Activated gamma-delta T cell treated with Interleukin-2 at 50 U/mL for 16 hours (primary cell): ENCODE measurements around the gene MIEN1.
"Not testable (repeated sequence)": the region's sequence is repeated elsewhere in the genome, so short reads cannot be mapped to it uniquely, and the experiment has no call there.

Experiments
- DNase-seq: peaks from one replicate; pipeline ENCODE4 v3.0.0-alpha.2; 2020

Gene MIEN1

DNA sequence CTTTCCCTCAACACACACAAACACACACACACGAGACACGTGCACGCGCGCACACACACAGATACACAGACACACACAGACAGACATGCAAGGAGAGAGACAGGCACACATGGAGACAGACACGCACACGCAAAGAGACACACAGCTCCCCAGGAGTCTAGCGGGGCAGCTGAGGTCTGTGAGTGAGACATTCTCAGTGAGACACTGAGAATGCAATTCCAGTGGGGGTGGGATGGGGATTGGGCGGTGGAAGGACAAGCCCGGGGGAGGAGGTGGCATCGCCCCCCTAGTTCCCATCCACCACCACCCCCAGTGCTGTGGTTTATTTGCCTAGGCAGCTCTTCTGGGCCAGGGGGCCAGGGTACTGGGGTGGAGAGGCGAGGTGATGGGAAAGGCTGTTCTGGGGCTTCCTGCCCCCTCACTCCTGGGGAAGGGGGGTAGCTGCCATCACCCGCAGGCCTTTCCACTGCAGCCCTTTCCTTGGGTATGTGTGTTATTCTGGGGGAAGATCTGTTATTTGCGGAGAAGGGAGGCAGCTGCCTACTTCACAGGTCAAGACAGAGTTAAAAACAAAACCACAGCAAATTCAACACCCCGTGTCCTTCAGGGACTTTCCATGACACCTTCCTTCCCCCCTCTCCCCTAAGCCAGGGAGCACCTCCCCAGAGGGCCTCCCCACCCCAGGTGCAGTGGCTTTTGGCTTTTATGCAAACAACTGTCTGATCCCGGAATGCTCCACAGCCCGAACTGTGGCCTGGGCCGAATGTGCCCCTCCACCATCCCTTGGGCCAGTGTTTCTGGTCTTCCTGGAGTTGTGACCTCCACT lies 25.4 kb upstream of the MIEN1 start:
- peak; percentile 58 for DNase-seq

DNA sequence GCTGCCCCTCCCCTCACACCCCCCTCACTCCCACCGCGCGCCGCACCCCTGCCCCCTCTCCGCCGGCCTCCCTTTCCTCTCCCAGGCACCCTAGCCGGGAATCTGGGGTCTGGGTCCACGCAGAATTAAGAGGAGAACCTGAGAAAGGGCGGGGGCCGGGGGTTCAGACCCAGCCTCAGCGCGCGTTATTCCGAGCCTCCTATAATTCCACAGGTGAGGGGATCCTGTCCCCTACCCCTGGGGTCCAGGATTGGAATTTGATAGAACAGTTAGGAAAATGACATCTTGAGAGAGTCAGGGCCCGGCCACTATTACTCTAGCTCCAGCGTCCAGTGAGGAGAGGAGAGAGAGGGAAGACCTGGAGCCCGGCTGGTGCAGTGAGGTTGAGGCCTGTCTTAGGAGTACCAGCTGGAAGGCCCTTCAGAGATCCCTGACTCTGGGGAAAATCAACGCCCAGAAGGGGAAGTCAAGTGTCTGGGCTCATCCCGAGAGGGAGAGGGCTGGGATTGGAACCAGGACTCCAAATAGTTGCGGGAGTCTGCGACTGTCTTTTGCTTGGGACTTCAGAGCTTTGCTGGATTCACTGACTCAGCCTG lies 24.7 kb upstream of the MIEN1 start:
- DNase-seq = no peak

DNA sequence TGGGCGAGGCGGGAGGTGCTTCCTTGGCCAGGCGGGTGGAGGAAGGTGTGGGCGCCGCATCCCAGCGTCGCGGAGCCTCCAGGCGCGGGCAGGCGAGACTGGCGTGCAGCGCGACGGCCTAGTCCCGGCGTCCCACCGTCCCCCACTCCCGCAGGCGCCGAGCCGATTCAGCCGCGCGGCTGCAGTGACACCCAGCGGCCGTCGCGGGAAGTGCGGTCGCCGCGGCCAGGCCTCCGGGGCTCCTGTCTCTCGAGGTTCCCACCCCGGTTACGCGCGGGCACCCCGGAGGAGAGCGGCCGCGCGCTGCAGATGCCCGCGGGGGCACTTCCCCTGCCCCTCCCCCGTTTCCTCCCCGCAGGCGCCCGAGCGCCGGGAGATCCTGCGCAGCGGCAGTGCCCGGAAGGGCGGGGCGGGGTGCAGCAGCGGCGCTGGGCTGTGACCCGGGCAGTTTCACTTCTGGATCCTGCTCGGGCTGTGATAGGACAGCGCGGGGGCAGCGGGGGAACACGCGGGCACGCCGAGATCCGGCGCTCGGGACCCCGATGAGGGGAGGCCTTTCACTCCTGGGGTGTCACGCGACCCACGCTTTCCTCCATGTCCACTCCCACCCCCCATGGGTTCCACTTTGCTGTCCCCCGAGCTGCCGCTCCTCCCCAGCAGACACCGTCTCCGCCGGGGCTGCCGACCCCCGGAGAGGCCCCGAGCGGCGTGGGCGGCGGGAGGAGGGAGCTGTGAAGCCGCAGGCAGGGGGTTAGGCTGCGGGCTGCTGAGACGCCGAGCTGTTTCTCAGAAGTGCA lies 24.0 kb upstream of the MIEN1 start:
- DNase-seq = peak; percentile 97

DNA sequence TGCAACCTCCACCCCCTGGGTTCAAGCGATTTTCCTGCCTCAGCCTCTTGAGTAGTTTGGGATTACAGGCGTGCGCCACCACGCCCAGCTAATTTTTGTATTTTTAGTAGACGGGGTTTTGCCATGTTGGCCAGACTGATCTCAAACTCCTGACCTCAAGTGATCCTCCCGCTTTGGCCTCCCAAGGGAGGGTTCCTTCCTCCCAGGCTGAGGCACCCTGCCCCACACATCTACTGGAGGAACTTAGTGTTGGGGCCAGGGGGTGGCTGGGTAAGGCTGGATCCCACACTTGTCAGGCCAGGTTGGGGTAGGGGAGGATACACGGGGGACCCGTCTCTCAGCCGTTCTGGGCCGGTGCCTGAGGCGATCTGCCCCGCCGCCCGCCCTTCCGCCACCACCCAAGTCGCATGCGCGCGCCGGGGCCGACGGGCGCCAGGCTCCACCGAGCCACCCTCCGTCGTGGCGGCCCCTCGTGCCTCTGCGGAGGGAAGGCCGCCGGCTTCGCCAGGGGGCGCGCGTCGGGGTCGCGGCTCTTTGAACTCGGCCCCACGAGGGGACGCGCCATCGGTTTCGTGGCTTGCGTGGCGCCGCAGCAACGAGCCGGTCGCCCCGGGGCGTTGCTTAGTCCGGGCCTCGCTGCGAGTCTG lies 23.3 kb upstream of the MIEN1 start:
- DNase-seq = peak; percentile 75

DNA sequence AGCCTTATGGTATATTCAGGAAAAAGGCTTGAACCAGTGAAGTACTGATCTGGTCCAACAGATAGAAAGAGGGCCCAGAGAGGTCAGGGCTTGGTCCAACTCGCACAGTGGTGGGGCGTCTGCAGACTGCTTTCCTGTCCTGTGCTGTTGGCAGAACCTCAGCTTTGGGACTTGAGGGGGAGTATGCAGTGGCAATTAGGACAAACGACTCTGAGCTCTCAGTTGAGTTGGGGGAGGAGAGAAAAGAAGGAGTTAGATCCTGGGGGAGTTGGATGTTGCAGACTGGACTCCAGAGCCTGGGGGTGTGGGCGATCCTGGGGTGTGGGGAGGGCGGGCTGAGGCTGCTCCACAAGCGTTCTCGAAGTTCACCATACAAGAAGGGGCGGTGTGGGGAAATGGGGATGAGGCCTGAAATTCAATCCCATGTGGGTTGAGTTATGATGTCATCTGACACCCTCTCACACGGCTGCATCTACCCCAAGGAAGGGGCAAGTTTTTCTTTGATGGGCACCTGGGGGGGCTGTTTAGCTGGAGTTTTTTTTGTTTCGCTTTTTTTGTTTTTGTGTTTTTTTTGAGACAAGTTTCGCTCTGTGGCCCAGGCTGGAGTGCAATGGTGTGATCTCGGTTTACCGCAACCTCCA lies 22.0 kb upstream of the MIEN1 start:
- no peak for DNase-seq

DNA sequence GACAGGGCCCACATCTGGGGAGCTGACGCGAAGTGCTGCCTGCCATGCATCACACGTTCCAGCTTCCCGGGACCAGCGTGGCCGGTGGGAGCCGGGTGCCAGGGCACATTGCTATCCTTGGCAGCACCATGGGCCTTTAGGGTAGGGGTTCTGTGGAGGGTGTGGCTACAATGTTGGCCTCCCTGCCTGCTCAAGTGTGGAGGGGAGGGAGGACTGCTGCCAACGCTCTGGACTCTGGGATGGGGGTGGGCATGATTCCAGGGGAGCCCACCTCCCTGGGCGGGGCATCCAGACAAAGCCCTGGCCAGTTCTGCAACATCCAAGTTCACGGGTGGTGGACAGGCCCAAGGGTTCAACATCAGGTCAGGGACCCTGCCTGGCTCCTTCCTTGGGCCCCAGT lies 21.3 kb upstream of the MIEN1 start:
- DNase-seq = no peak

DNA sequence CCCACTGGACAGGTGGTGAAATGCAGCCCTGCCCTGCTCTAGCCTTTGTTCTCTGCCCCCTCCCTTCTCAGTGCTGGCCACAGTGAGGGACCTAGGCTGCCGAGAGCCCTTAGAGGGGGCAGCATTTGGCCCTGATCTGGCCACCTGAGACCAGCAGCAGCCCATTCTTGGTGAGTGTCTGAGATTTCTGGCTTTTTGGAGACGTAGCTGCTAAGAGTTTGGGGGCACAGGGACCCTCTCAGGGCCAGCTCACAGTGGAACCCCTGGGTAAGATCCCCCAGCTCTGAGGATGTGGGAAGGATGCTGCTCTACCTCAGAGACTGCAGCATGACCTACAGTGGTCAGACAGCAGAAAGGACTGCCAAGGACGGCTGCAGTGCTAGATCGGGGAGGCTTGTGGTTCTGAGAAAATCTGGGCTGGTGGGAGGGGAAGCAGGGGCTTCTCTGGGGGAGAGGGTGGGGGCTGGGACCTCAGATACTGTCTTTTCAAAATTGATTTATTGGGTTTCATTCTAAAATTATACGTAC lies 20.7 kb upstream of the MIEN1 start:
- DNase-seq = no peak

DNA sequence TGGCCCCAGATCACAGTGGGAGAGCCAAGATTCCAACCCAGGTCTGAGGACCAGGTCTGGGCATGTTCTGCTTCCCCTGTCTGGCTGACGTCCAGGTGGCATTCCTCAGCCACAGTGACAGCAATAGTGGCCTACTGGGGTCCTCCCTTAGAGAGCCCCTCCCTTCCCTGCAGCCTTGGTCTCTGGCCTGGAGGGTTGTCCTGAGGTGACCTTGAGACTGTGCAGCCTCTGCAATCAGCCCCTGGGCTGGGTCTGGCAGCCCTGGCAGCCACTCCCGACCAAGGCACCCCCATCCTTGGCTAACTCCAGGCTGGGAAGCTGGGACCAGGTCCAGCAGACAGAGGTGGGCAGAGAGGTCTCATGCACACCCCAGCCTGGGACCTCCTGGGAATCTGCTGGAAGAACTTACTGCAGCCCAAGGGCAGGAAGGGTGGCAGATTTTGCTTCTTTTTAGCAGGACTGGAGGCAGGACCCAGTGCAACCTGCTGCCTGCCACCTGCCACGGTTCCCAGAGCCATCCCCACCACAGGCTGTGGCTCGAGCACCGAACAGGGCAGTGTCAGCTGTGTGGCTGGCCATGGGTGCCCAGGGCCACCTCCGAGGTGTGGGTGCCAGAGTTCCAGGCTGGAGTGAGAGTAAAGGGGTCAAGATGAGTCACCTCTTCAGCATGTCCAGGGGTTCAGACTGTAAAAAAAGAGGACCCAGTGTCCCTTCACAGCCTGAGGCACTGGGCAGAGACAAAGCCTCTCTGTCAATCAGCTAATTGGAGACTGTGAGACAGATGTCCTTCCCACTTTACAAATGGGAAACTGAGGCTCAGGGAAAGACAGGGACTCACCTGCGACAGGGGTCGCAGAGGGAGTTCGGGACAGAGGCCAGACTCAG lies 20.0 kb upstream of the MIEN1 start:
- DNase-seq = no peak

DNA sequence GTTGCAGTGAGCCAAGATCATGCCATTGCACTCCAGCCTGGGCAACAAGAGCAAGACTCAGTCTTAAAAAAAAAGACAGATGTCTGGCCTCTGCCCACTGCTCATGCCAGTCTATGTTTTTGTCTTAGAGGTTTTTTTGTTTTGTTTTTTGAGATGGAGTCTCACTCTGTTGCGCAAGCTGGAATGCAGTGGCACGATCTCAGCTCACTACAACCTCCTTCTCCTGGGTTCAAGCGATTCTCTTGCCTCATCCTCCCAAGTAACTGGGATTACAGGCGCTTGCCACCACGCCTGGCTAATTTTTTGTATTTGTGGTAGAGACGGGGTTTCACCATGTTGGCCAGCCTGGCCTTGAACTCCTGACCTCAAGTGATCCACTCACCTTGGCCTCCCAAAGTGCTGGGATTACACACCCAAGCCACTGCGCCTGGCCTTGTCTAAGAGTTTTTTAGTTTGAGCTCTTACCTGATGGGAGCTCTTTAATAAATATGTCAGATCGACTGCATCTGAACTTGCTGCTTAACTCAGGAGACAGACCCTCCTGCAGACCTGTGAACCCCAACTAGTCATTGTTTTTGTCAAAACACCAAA lies 18.2 kb upstream of the MIEN1 start:
- not testable (repeated sequence) for DNase-seq

DNA sequence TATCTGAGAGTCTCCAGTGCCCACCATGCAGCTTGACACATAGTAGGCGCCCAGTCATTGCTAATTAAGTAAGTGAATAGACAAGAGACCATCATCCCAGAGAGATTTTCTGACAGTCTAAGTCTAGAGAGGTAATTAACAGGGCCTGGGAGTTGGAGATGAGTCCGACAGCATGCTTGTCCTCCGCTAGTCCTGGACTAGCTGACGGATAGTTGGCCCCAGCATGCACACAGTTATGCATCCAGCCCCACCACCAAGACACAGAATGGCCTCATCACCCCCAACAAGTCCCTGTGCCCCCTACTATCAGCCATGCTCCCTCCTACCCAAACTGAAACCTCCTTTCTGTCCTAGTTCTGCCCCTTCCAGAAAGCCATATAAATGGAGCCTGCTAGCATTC lies 17.4 kb upstream of the MIEN1 start:
- DNase-seq = no peak

DNA sequence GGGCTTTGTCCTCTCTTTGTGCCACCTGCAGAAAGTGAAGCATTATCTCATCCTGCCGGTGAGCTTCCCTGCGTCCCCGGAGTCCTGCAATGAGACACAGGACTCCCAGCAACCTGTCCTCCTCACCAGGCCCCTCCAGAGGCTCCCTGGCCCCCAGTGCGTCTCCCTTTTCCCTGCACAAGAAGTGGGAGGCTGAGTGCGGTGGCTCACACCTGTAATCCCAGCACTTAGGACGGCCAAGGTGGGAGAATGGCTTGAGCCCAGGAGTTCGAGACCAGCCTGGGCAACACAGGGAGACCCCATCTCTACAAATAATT lies 15.8 kb upstream of the MIEN1 start:
- no peak for DNase-seq

DNA sequence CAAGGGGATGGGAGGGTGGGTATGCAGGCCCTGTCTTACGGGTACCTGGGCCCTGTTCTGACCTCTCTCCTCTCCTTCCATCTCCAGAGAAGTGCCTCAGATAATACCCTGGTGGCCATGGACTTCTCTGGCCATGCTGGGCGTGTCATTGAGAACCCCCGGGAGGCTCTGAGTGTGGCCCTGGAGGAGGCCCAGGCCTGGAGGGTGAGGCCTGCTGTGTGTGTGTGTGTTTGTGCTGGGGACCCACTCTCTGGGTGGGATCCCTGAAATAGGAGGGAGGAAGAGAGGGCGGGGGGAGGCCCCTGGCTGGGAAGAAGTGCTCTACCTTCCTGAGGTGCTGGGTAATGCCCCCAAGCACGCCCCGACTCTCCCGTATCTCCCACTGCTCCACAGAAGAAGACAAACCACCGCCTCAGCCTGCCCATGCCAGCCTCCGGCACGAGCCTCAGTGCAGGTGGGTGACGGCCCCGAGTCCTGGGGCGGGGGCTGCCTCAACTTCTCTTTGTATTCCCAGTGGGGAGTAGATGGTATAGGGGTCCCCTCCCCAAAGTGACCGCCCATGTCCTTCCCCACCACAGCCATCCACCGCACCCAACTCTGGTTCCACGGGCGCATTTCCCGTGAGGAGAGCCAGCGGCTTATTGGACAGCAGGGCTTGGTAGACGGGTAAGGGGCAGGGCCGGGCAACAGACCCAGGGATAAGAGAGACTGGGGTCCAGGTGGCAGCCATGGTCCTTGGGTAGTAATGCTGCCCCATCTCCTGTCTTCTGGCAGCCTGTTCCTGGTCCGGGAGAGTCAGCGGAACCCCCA lies 15.2 kb upstream of the MIEN1 start:
- no peak for DNase-seq

DNA sequence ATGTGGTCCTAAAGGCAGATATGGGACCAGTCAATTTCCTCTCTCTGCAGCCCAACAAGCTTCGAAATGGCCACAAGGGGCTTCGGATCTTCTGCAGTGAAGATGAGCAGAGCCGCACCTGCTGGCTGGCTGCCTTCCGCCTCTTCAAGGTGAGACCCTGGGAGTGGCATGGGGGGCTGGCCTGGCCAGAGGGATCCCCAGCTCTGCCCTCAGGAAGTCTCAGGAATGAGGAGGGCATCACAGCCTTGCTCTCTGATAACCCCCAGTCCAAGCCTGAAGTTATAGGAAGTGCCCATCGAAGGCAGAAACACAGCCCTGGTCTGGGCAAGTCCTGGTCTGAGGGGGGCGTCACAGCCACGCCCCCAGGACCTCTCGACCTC lies 14.5 kb upstream of the MIEN1 start:
- DNase-seq = no peak

DNA sequence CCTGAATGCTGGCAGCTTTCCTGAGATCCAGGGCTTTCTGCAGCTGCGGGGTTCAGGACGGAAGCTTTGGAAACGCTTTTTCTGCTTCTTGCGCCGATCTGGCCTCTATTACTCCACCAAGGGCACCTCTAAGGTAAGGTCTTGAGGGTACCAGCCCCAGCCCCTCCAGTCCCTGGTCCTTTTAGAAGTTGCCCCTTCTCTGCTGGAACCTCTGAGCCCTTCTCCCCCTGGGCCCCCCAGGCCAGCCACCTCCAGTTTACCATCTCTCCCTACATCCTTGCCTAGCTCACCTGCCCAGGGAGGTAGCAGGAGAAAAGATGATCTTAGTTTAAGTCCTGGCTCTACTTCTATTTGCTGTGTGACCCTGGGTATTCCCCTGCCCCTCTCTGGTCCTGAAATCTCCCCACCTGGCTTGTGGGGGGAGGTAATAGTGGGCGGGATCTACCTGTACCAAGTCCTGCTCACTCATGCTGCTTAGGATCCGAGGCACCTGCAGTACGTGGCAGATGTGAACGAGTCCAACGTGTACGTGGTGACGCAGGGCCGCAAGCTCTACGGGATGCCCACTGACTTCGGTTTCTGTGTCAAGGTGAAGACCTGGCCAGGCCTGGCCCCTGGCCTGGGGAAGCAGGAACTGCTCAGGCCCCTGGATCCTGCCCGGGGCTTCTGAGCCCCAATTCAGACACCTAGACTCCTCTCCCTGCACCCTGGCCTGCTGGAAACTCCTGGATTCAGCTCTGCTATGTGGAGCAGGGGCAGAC lies 13.9 kb upstream of the MIEN1 start:
- no peak for DNase-seq

DNA sequence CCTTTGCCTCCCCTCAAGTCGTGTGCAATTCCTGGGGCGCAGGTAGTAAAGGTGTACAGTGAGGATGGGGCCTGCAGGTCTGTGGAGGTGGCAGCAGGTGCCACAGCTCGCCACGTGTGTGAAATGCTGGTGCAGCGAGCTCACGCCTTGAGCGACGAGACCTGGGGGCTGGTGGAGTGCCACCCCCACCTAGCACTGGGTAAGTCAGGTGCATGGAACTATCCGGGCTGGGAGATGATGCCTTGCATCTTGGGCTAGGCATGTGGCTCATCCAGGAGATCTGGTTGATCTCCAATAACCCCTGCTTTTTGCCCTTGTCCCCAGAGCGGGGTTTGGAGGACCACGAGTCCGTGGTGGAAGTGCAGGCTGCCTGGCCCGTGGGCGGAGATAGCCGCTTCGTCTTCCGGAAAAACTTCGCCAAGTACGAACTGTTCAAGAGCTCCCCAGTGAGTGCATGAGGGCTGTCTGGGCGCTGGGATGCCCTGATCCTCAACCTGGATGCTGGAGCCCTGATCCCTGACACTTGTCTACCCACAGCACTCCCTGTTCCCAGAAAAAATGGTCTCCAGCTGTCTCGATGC lies 12.6 kb upstream of the MIEN1 start:
- DNase-seq = no peak

DNA sequence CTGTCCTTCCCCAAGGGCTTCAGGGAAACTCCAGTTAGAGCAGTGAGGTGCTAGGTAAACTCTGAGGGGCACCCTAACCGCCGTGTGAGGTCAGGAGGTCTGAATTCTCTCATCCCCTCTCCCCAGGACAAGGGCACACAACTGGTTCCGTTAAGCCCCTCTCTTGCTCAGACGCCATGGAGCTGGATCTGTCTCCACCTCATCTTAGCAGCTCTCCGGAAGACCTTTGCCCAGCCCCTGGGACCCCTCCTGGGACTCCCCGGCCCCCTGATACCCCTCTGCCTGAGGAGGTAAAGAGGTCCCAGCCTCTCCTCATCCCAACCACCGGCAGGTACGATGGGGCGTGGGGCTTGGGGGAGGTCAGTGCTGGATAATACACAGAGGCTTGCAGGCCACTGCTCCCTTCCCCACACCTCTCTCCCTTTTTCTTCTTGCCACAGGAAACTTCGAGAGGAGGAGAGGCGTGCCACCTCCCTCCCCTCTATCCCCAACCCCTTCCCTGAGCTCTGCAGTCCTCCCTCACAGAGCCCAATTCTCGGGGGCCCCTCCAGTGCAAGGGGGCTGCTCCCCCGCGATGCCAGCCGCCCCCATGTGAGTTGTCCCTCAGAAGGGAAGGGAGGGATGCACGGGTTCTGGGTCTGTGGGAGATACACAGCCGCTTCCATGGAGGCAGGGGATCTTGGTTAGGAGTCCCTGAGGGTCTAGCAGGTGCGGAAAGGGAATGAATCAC lies 12.0 kb upstream of the MIEN1 start:
- DNase-seq = no peak

DNA sequence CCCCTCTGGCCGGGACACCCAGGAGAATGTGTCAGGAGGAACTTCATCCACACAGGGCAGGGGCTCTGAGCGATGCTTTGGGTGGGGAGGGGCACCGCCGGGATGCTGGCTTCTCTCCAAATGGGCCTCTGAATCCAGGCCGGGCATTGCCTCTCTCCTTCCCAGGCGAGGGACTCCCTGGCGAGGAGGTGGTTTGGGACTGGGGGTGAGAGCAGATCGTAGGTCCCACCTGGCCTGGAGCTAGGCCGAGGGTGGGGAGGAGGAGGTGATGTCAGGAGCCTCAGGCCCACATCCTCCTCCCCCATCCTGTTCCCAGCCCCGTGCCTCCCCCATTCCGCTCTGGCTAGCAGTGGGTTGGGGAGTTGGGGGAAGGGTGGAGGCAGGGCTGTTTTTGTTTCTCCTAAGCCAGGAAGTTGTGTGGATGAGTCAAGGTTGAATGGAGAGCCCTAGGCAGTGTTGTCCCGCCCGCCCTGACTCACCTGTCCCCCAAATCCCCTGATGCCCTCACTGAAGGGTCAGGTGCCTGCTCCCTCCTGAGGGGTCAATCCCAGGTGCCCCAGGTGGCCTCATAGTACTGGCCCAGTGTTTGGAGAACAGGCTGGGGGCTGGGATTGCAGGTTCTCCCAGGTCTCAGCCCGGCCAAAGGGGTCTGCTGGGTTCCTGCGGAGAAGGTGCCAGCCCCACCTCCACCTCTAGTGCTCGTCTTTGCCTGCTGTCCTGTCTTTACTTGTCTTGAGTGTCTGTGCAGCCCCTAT lies 10.2 kb upstream of the MIEN1 start:
- DNase-seq = no peak

DNA sequence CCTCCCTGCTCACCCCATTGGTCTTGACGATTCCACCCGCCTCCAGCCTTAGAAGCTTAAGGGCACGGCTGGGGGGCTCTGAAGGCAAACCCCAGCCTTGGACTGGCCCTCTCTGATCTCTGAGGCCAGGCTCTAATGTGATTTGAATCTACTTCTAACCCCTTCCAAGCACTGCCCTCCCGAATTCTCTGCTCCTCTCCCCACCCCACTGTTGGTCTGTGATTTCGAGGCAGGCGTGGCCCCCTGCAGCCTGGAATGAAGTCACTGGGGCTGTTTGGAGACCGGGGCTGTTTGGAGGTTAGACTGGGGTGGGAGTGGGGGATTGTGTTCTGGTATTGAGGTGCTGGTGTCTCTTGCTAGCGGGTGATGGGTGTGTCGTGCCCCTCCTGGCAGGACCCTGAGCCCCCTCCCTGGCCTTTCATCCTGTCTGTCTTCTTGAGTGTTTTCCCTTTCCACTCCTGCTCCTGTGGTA lies 9.6 kb upstream of the MIEN1 start:
- no peak for DNase-seq
